CD4-positive, alpha-beta T cell treated with Interleukin-4 for 4 hours (primary cell): ENCODE results near the gene USB1.
"Not testable (repeated sequence)": the region's sequence is repeated elsewhere in the genome, so short reads cannot be mapped to it uniquely, and the experiment has no call there.

Experiments used
- DNase-seq: peaks from one replicate; pipeline ENCODE4 v3.0.0-alpha.2; 2020

USB1 gene

GRCh38 chr16:57996406-57997175 is 4.6 kb upstream of the USB1 start:
- no peak for DNase-seq

GRCh38 chr16:57997176-57997527 is 4.1 kb upstream of the USB1 start:
- no peak for DNase-seq

GRCh38 chr16:57997528-57998265 is 3.5 kb upstream of the USB1 start:
- no peak for DNase-seq

- DNase-seq = peak; percentile 71
These were observed 2.7 kb upstream of the USB1 start for GRCh38 chr16:57998486-57998885.

GRCh38 chr16:57998992-57999365 is 2.2 kb upstream of the USB1 start:
- DNase-seq = peak; percentile 7

GRCh38 chr16:57999366-57999970 is 1.7 kb upstream of the USB1 start:
- DNase-seq = peak; percentile 39

GRCh38 chr16:57999971-58000705 is 1.1 kb upstream of the USB1 start, which contains the start of gene ZNF319:
Gene ZNF319 (minus strand): TSS chr16:58000672. CDS start chr16:57998265, 2,407 bp downstream.
- DNase-seq = no peak

- DNase-seq = no peak
These were observed 691 bp downstream of the USB1 start for GRCh38 chr16:58001781-58002415.

- no peak for DNase-seq
These were observed 1.2 kb downstream of the USB1 start for GRCh38 chr16:58002416-58002800.

- no peak for DNase-seq
These were observed 1.7 kb downstream of the USB1 start for GRCh38 chr16:58002936-58003335.

- DNase-seq = not testable (repeated sequence)
These were observed 3.5 kb downstream of the USB1 start for GRCh38 chr16:58004736-58005135.

GRCh38 chr16:58009856-58010416 is 8.7 kb downstream of the USB1 start:
- no peak for DNase-seq

- no peak for DNase-seq
These were observed 9.7 kb downstream of the USB1 start for GRCh38 chr16:58010886-58011285.

GRCh38 chr16:58011652-58012051 is 10.4 kb downstream of the USB1 start:
- DNase-seq = no peak

- DNase-seq = no peak
These were observed 11.3 kb downstream of the USB1 start for GRCh38 chr16:58012481-58012880.

GRCh38 chr16:58013201-58013956 is 12.2 kb downstream of the USB1 start:
- DNase-seq = no peak

GRCh38 chr16:58016840-58017446 is 15.7 kb downstream of the USB1 start:
- DNase-seq = no peak

GRCh38 chr16:58018803-58019202 is 17.6 kb downstream of the USB1 start:
- no peak for DNase-seq

- DNase-seq = no peak
These were observed 18.8 kb downstream of the USB1 start for GRCh38 chr16:58019866-58020538.
